Measurements from ENCODE around the gene LMNTD2.

DNA sequence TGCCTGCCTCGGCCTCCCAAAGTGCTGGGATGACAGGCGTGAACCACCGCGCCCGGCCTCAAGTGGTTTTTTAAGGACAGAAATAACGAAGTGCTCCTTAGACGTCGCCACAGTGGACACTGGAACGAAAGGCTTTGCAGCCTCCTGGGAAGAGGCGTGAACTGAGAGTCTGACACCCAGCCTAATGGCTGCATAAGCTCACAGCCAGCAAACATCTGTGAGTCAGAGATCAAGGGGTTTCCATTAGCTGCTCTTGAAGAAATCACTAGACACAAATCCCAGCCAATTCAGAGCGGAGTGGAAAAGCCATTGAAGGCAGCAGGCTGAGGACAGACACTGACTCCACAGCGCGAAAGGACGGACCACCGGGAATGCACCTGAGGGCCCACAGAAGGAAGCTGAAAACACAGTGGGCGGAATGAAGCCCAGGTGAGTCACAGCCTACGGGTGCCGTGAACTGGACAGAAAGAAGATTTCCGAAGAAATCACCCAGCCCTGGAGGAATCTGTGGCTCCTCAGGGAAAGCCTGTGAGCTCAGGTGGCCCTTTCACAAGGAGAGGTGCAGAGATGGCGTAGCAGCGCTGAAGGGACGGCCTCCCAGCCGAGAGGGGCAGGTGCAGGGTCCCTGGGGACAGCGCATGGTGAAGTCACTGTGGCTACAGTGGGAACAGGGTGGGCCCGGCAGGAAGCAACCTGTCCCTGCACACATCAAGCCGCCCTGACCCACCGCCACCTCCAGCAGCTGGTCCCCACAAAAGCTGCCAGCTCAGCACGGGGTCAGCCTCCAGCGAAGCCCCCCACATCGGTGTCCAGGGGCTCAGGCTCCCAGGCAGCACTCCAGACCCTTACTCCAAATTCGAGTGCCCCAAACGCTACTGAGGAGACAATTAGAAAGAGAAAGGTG lies 11.6 kb downstream of the LMNTD2 start:
- no peak for TF ChIP-seq CTCF (IDR thresholded peaks at IDR 0.05; ENCODE audit: poor library complexity, severe bottlenecking)
- no peak for TF ChIP-seq RAD21 (conservative IDR thresholded peaks at IDR 0.05)
- no peak for TF ChIP-seq EZH2 (IDR thresholded peaks at IDR 0.05; ENCODE audit: borderline replicate concordance, insufficient read depth, low read length, poor library complexity, severe bottlenecking)
- no peak for TF ChIP-seq MXI1 (conservative IDR thresholded peaks at IDR 0.05; ENCODE audit: poor library complexity, severe bottlenecking)
- no peak for TF ChIP-seq REST (IDR thresholded peaks at IDR 0.05; ENCODE audit: borderline replicate concordance)
- TF ChIP-seq POLR2AphosphoS5 (IDR thresholded peaks at IDR 0.05): no peak
